Hepatocyte (in vitro differentiated cells): ENCODE results near the gene CDK16. TPM values are rescaled to one million over a fixed set of nuclear protein-coding genes. Genes with fewer than 3 reads are reported as not detected.

Experiments
- DNase-seq: peaks from one replicate; pipeline ENCODE4 v3.0.0-alpha.2; 2016; ENCODE audit warnings: low spot score
- H2AFZ ChIP-seq: fragments of 200-600 bp; sonication (generic); 2 replicates; pipeline ENCODE4 v1.6.0; 2016; ENCODE audit warnings: antibody characterized with exemption, mild to moderate bottlenecking
- H3K27ac ChIP-seq: fragments of 200-600 bp; sonication (generic); 2 replicates; pipeline ENCODE4 v1.5.1; 2016; ENCODE audit warnings: mild to moderate bottlenecking
- H3K27me3 ChIP-seq: fragments of 200-600 bp; sonication (generic); 2 replicates; pipeline ENCODE4 v1.6.1; 2016
- H3K36me3 ChIP-seq: fragments of 200-600 bp; sonication (generic); replicated peaks from 2 replicates; pipeline ENCODE4 v1.5.1; 2016; ENCODE audit warnings: low read depth; ENCODE audit not compliant: insufficient read depth
- H3K4me1 ChIP-seq: fragments of 200-600 bp; sonication (generic); 2 replicates; pipeline ENCODE4 v1.5.1; 2016; ENCODE audit warnings: mild to moderate bottlenecking, moderate library complexity; ENCODE audit not compliant: insufficient read depth
- H3K4me2 ChIP-seq: fragments of 200-600 bp; sonication (generic); 2 replicates; pipeline ENCODE4 v1.6.0; 2016
- H3K4me3 ChIP-seq: fragments of 200-600 bp; sonication (generic); 2 replicates; pipeline ENCODE4 v1.5.1; 2016; ENCODE audit warnings: mild to moderate bottlenecking
- H3K79me2 ChIP-seq: fragments of 200-600 bp; sonication (generic); 2 replicates; pipeline ENCODE4 v1.6.0; 2017; ENCODE audit warnings: mild to moderate bottlenecking
- H3K9me2 ChIP-seq: fragments of 200-600 bp; sonication (generic); replicated peaks from 2 replicates; pipeline ENCODE4 v1.6.0; 2017; ENCODE audit warnings: mild to moderate bottlenecking; ENCODE audit not compliant: insufficient read depth
- H3K9me3 ChIP-seq: fragments of 200-600 bp; sonication (generic); 2 replicates; pipeline ENCODE4 v1.5.1; 2016; ENCODE audit warnings: low read depth, mild to moderate bottlenecking
- H4K20me1 ChIP-seq: fragments of 200-600 bp; sonication (generic); 2 replicates; pipeline ENCODE4 v1.6.0; 2016; ENCODE audit warnings: mild to moderate bottlenecking; ENCODE audit not compliant: insufficient read depth, poor library complexity, severe bottlenecking
- CTCF ChIP-seq: fragments of 200-600 bp; sonication (generic); IDR thresholded peaks from 2 replicates; pipeline ENCODE4 v1.5.1; 2016; ENCODE audit warnings: antibody characterized with exemption, mild to moderate bottlenecking; ENCODE audit not compliant: poor library complexity
- EZH2 ChIP-seq: fragments of 200-600 bp; sonication (generic); IDR thresholded peaks from 2 replicates; pipeline ENCODE4 v1.6.1; 2016; ENCODE audit warnings: antibody characterized with exemption, mild to moderate bottlenecking, borderline replicate concordance
- EZH2phosphoT487 ChIP-seq: fragments of 200-600 bp; sonication (generic); IDR thresholded peaks from one replicate; pipeline ENCODE4 v1.6.1; 2018; ENCODE audit warnings: antibody characterized with exemption, mild to moderate bottlenecking, low read depth, moderate library complexity; ENCODE audit not compliant: unreplicated experiment, severe bottlenecking
- WGBS: methylation state at CpG from one replicate; pipeline ENCODE4 v1.1.6; 2016; ENCODE audit warnings: low lambda C conversion rate; ENCODE audit errors: missing lambda C conversion rate; 5-methylcytosine and 5-hydroxymethylcytosine counted together
- polyA plus RNA-seq: library from polyadenylated mRNA; unstranded; fragments of >200 nt; fragmentation: Nextera tagmentation; extraction: Ambion mirVana; gene quantifications from 2 replicates; pipeline ENCODE4 v1.2.1, GENCODE V29; 2016
- total RNA-seq: library from RNA; depleted of rRNA; stranded (reverse); fragments of >200 nt; gene quantifications from 2 replicates; pipeline ENCODE4 v1.2.3, GENCODE V29; 2014

CDK16 gene
- total and polyA plus RNA-seq, 2 experiments from 2014 or later = 130 to 190 TPM

GRCh38 chrX:47243351-47243750, 24.9 kb downstream of the CDK16 start:
- Histone ChIP-seq H3K27ac (no peak overlapping the region), H3K4me3 (no peak overlapping the region), H2AFZ (no peak overlapping the region), H3K4me2 (no peak overlapping the region), H4K20me1 (no peaks in the 10 kb centered on the region), H3K79me2 (peaks cover 13% of the 10 kb centered on the region), H3K9me2 (no peaks in the 10 kb centered on the region), H3K4me1 (no peaks in the 10 kb centered on the region), H3K36me3 (no peaks in the 10 kb centered on the region), H3K27me3 (no peaks in the 10 kb centered on the region), H3K9me3 (no peaks in the 10 kb centered on the region)
- WGBS = 98% methylated on average over 14 of the region's 14 CpGs
- DNase-seq = no peak
- TF ChIP-seq EZH2phosphoT487 (no peak), EZH2 (no peak), CTCF (no peak)

GRCh38 chrX:47244676-47245075, 26.2 kb downstream of the CDK16 start:
- H3K27ac ChIP-seq = no peak overlapping the region
- H4K20me1 ChIP-seq = no peaks in the 10 kb centered on the region
- TF ChIP-seq EZH2phosphoT487 = no peak
- TF ChIP-seq EZH2 = no peak
- TF ChIP-seq CTCF = no peak
- no peak overlapping the region for H3K4me3 ChIP-seq
- no peak overlapping the region for H3K4me2 ChIP-seq
- no peaks in the 10 kb centered on the region for H3K27me3 ChIP-seq
- no peak overlapping the region for H2AFZ ChIP-seq
- H3K36me3 ChIP-seq = no peaks in the 10 kb centered on the region
- 96% methylated on average over 16 of the region's 16 CpGs for WGBS
- peaks cover under 1% of the 10 kb centered on the region for H3K79me2 ChIP-seq
- H3K4me1 ChIP-seq = no peaks in the 10 kb centered on the region
- H3K9me2 ChIP-seq = no peaks in the 10 kb centered on the region
- no peak for DNase-seq
- no peaks in the 10 kb centered on the region for H3K9me3 ChIP-seq

- WGBS = 96% methylated on average over 10 of the region's 10 CpGs
- H3K4me1 ChIP-seq = no peaks in the 10 kb centered on the region
- no peaks in the 10 kb centered on the region for H3K9me3 ChIP-seq
- no peaks in the 10 kb centered on the region for H4K20me1 ChIP-seq
- H3K79me2 ChIP-seq = no peaks in the 10 kb centered on the region
- H3K9me2 ChIP-seq = no peaks in the 10 kb centered on the region
- no peaks in the 10 kb centered on the region for H3K36me3 ChIP-seq
- H3K4me3 ChIP-seq = no peak overlapping the region
- H3K4me2 ChIP-seq = no peak overlapping the region
- no peak for TF ChIP-seq CTCF
- TF ChIP-seq EZH2phosphoT487 = no peak
- no peak for TF ChIP-seq EZH2
- no peak overlapping the region for H3K27ac ChIP-seq
- no peak for DNase-seq
- no peak overlapping the region for H2AFZ ChIP-seq
- H3K27me3 ChIP-seq = no peaks in the 10 kb centered on the region
These were observed 26.7 kb downstream of the CDK16 start for GRCh38 chrX:47245156-47245555.
